Esophagus squamous epithelium (tissue), 5 donors: ENCODE measurements around the gene PLXNC1. TPM values are rescaled to one million over a fixed set of nuclear protein-coding genes. Genes with fewer than 3 reads are reported as not detected.

ENCODE experiments used
- DNase-seq: peaks from one replicate; lab custom pipeline; 2025; lab: John Stamatoyannopoulos, UW
- H3K27ac ChIP-seq, 4 donors: fragments of 200-600 bp; sonication (generic); one replicate each; pipeline ENCODE4 v1.5.1; 2016 to 2019; ENCODE audit warnings: mild to moderate bottlenecking in 1 of 4
- H3K27me3 ChIP-seq, 4 donors: fragments of 200-600 bp; sonication (generic); 1 replicate in 3 of 4; 2 replicates in 1 of 4; pipeline versions ENCODE4 v1.5.1 to v1.6.0; 2017 to 2021; ENCODE audit warnings: antibody characterized with exemption in 1 of 4
- H3K36me3 ChIP-seq, 3 donors: fragments of 200-600 bp; sonication (generic); one replicate each; pipeline ENCODE4 v1.5.1; 2016 to 2019
- H3K4me1 ChIP-seq, 3 donors: fragments of 200-600 bp; sonication (generic); one replicate each; pipeline ENCODE4 v1.5.1; 2017 to 2019
- H3K4me3 ChIP-seq, 4 donors: fragments of 200-600 bp; sonication (generic); 1 replicate in 3 of 4; 2 replicates in 1 of 4; pipeline ENCODE4 v1.5.1; 2016 to 2019; ENCODE audit warnings: mild to moderate bottlenecking in 2 of 4, moderate library complexity in 1 of 4
- H3K9me3 ChIP-seq, 3 donors: fragments of 200-600 bp; sonication (generic); one replicate each; pipeline ENCODE4 v1.5.1; 2016 to 2019
- POLR2A ChIP-seq, 4 donors: fragments of 450-650 bp; IDR thresholded peaks; one replicate each; pipeline ENCODE4 v1.6.1; 2017; ENCODE audit warnings: antibody characterized with exemption in 4 of 4, mild to moderate bottlenecking in 4 of 4, moderate library complexity in 3 of 4
- WGBS, 2 donors: methylation state at CpG; one replicate each; pipeline ENCODE4 v1.1.5; 2018; 5-methylcytosine and 5-hydroxymethylcytosine counted together
- intact Hi-C: fragments of 100-400 bp; cut with DNase I; formaldehyde crosslinking; loops from one replicate; pipeline ENCODE4 v1.15.0; 2022
- total RNA-seq, 4 donors: library from RNA; depleted of rRNA; stranded (reverse); fragments of >200 nt; gene quantifications; one replicate each; pipeline ENCODE4 v1.1.0, GENCODE V29; 2016
- TF ChIP-seq, protein P1 (sequence below), 6 experiments: fragments of 450-650 bp in 4 of 6; fragments of 200-600 bp in 2 of 6; sonication (generic) in 2 of 6; IDR thresholded peaks; one replicate each; pipeline ENCODE4 v1.5.1; 2016 to 2019; ENCODE audit warnings: antibody characterized with exemption in 6 of 6, mild to moderate bottlenecking in 4 of 6, moderate library complexity in 4 of 6
- donor health status: DM: yes; HTN: yes; CAD: no.

PLXNC1 gene
- total RNA-seq, 4 donors from 2014 or later: 1.0 to 6.7 (median 2.6) TPM

GRCh38 chr12:94277426-94278000, 129.1 kb downstream of the PLXNC1 start:
- TF ChIP-seq, protein P1, sequence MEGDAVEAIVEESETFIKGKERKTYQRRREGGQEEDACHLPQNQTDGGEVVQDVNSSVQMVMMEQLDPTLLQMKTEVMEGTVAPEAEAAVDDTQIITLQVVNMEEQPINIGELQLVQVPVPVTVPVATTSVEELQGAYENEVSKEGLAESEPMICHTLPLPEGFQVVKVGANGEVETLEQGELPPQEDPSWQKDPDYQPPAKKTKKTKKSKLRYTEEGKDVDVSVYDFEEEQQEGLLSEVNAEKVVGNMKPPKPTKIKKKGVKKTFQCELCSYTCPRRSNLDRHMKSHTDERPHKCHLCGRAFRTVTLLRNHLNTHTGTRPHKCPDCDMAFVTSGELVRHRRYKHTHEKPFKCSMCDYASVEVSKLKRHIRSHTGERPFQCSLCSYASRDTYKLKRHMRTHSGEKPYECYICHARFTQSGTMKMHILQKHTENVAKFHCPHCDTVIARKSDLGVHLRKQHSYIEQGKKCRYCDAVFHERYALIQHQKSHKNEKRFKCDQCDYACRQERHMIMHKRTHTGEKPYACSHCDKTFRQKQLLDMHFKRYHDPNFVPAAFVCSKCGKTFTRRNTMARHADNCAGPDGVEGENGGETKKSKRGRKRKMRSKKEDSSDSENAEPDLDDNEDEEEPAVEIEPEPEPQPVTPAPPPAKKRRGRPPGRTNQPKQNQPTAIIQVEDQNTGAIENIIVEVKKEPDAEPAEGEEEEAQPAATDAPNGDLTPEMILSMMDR (IDR thresholded peaks at IDR 0.05): no peak
- TF ChIP-seq POLR2A (IDR thresholded peaks at IDR 0.05): no peak
- H3K27ac ChIP-seq: no peak overlapping the region
- peaks cover 0 to 21% (median 0%) of the 10 kb centered on the region in 4 donors for H3K27me3 ChIP-seq
- no peaks in the 10 kb centered on the region for H3K9me3 ChIP-seq
- intact Hi-C loops: no loop called here
- no peak overlapping the region for H3K4me3 ChIP-seq
- H3K36me3 ChIP-seq: peaks cover 0 to 10% (median 0%) of the 10 kb centered on the region in 3 donors
- 77 to 81% methylated on average over 7 to 9 of the region's 9 CpGs for WGBS, 2 donors
- no peaks in the 10 kb centered on the region for H3K4me1 ChIP-seq
- no peak for DNase-seq

DNA sequence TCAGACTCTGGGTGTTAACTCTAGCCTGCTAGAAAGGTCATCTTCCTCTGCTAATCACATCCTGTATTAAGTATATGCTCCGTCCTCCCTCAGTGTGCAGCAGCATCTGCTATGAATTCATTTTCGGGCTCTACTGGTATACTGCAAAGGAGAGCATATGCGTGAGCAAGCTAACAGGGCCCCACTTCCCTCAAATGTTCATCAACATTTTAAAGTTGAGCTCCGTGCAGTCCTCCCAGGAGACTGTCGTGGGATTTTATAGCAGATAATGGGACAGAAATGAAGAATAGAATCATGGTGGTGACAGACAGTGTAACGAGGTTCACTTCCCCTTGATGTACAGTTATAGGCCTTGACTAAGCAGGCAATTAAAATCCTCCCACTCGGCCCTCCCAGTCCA, 131.7 kb downstream of the PLXNC1 start:
- TF ChIP-seq, protein P1 (IDR thresholded peaks at IDR 0.05): no peak
- TF ChIP-seq POLR2A (IDR thresholded peaks at IDR 0.05): no peak
- DNase-seq: no peak
- WGBS, 2 donors: 87% methylated on average over 2 to 5 of the region's 7 CpGs
- no peak overlapping the region for H3K4me3 ChIP-seq
- intact Hi-C loops: no loop called here
- H3K4me1 ChIP-seq: no peaks in the 10 kb centered on the region
- H3K27ac ChIP-seq: no peak overlapping the region
- H3K36me3 ChIP-seq: peaks cover 0 to 10% (median 0%) of the 10 kb centered on the region in 3 donors
- peaks cover 0 to 26% (median 0%) of the 10 kb centered on the region in 4 donors for H3K27me3 ChIP-seq
- H3K9me3 ChIP-seq: no peaks in the 10 kb centered on the region

GRCh38 chr12:94282675-94283074, 134.3 kb downstream of the PLXNC1 start:
- intact Hi-C loops: no loop called here
- TF ChIP-seq, protein P1 (IDR thresholded peaks at IDR 0.05): no peak
- Histone ChIP-seq H3K4me3 (no peak overlapping the region), H3K27me3 (peaks cover 0 to 26% (median 0%) of the 10 kb centered on the region in 4 donors), H3K4me1 (no peaks in the 10 kb centered on the region), H3K36me3 (peaks cover 0 to 10% (median 0%) of the 10 kb centered on the region in 3 donors), H3K27ac (no peak overlapping the region), H3K9me3 (no peaks in the 10 kb centered on the region)
- no peak for DNase-seq
- WGBS, 2 donors: 35 to 62% methylated on average over 7 of the region's 7 CpGs

GRCh38 chr12:94284046-94284445, 135.7 kb downstream of the PLXNC1 start:
- Histone ChIP-seq H3K4me3 (no peak overlapping the region), H3K27ac (no peak overlapping the region), H3K27me3 (peaks cover 0 to 23% (median 0%) of the 10 kb centered on the region in 4 donors), H3K4me1 (peaks cover 0 to 2% (median 0%) of the 10 kb centered on the region in 3 donors), H3K9me3 (no peaks in the 10 kb centered on the region), H3K36me3 (peaks cover 0 to 10% (median 0%) of the 10 kb centered on the region in 3 donors)
- TF ChIP-seq POLR2A (IDR thresholded peaks at IDR 0.05): no peak
- TF ChIP-seq, protein P1 (IDR thresholded peaks at IDR 0.05): no peak
- 92 to 93% methylated on average over 1 of the region's 1 CpG for WGBS, 2 donors
- intact Hi-C loops: no loop called here
- DNase-seq: no peak

DNA sequence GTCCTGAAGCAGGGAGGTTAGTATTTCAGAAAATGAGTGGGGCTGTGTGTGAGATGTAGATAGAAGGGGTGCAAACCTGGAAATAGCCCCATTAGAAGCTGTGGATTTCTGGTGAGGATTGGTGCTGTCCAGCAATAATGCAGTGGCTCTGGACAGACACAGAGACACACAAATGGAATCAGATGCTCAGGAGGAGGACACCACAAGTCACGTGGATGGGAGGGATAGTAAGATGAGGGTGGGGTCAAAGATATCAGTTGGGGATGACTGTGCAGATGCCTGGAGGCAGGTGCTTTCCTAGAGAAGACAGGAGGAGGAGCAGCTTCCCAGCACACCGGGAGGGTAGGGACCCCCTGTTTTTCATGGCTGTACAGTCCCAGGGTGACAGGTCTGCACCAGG, 136.5 kb downstream of the PLXNC1 start:
- intact Hi-C loops: no loop called here
- H3K4me3 ChIP-seq: no peak overlapping the region
- DNase-seq: no peak
- no peaks in the 10 kb centered on the region for H3K9me3 ChIP-seq
- TF ChIP-seq, protein P1 (IDR thresholded peaks at IDR 0.05): no peak
- TF ChIP-seq POLR2A (IDR thresholded peaks at IDR 0.05): no peak
- H3K36me3 ChIP-seq: peaks cover 0 to 7% (median 0%) of the 10 kb centered on the region in 3 donors
- H3K4me1 ChIP-seq: peaks cover 0 to 10% (median 3%) of the 10 kb centered on the region in 3 donors
- H3K27ac ChIP-seq: no peak overlapping the region
- WGBS, 2 donors: 48 to 49% methylated on average over 2 of the region's 2 CpGs
- peaks cover 0 to 19% (median 0%) of the 10 kb centered on the region in 4 donors for H3K27me3 ChIP-seq
